ENCODE measurements around the gene APMAP.

APMAP gene

DNA sequence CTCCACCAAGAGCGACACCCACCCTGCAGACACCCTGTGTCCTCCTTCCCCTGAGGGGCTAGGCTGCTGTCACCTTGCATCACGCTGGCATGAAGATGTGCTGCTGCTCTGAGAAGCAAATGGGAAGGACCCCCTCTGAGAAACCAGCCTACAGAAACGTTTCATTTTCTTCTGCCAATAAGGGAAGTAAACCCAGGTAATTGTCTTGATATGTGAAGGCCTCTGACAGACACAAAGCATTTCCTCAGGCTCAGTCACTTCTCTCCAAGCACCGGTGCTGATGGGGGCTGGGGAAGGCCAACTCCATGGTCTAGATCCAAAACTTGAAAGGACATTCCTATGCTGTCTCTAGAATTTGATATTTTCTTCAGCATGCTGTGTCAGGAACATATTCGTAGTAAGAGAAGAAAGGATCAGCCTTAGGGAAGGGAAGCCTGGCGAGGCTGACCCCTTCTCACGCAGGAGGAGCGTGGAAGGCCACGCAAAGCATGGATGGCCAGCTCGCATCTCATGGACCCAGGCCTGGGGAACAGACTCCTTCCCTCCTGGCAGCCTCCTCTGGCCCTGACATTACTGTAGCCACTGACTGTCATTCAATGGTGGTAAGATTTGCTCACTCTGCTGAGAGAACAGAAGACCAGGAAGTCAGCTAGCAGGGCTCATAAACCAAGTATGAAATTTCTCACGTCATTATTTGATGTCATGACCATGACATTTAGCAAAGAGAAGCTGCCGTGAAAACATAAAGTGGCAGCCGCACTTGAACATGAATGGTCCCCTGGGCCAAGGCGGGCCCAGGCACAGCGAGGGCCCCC is 44.9 kb upstream of the APMAP start:
- no peak for TF ChIP-seq CTCF (conservative IDR thresholded peaks at IDR 0.05; ENCODE audit: low read depth, low read length)
- no peak for DNase-seq (ENCODE audit: low read depth)
- H3K4me3 ChIP-seq (ENCODE audit: low read length), result no peak overlapping the region

GRCh38 chr20:25036331-25036936 is 43.9 kb upstream of the APMAP start:
- no peak for TF ChIP-seq CTCF (conservative IDR thresholded peaks at IDR 0.05; ENCODE audit: low read depth, low read length)
- DNase-seq (ENCODE audit: low read depth), result no peak
- H3K4me3 ChIP-seq (ENCODE audit: low read length), result no peak overlapping the region

DNA sequence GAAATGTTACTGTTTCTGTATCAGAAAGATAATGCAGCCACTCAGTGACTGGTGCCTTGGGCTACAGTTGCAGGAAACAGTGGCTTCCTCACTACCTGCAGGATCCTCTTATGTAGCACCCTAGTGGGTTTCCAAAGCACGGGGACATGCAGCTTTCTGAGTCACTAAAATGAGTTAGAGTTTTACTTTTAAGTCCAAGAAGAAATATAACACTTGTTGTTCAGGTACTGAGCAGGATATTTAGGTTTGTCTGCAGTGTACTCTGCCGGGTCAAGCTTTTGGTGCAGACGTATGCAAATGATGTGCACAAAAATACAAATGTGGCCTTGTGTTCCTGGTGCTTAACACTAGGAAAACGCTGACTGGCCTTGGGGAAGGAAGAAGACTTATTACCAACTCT is 43.4 kb upstream of the APMAP start:
- TF ChIP-seq CTCF (conservative IDR thresholded peaks at IDR 0.05; ENCODE audit: low read depth, low read length), result no peak
- H3K4me3 ChIP-seq (ENCODE audit: low read length), result no peak overlapping the region
- no peak for DNase-seq (ENCODE audit: low read depth)

DNA sequence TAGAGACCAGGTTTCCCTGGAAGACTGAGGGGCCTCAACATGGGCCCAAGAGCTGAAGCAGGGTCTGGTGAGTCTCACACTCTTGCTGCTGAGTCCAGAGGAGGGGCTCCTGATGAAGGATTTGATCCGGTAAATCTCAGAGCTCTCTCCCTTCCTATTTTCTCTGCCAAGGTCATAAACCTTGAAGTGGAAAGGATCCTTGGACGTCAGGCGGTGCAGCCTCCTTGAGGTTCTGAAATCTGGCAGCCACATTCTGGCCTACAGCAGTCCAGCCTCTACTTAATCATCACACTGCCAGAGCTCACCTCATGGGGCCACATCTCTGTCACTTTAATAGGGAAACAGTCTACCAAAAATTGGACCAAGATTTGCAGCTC is 41.4 kb upstream of the APMAP start:
- TF ChIP-seq CTCF (conservative IDR thresholded peaks at IDR 0.05; ENCODE audit: low read depth, low read length), result no peak
- H3K4me3 ChIP-seq (ENCODE audit: low read length), result no peak overlapping the region
- DNase-seq (ENCODE audit: low read depth), result no peak

GRCh38 chr20:25033265-25033923 is 40.8 kb upstream of the APMAP start:
- DNase-seq (ENCODE audit: low read depth), result peak; percentile 39
- no peak overlapping the region for H3K4me3 ChIP-seq (ENCODE audit: low read length)
- no peak for TF ChIP-seq CTCF (conservative IDR thresholded peaks at IDR 0.05; ENCODE audit: low read depth, low read length)

DNA sequence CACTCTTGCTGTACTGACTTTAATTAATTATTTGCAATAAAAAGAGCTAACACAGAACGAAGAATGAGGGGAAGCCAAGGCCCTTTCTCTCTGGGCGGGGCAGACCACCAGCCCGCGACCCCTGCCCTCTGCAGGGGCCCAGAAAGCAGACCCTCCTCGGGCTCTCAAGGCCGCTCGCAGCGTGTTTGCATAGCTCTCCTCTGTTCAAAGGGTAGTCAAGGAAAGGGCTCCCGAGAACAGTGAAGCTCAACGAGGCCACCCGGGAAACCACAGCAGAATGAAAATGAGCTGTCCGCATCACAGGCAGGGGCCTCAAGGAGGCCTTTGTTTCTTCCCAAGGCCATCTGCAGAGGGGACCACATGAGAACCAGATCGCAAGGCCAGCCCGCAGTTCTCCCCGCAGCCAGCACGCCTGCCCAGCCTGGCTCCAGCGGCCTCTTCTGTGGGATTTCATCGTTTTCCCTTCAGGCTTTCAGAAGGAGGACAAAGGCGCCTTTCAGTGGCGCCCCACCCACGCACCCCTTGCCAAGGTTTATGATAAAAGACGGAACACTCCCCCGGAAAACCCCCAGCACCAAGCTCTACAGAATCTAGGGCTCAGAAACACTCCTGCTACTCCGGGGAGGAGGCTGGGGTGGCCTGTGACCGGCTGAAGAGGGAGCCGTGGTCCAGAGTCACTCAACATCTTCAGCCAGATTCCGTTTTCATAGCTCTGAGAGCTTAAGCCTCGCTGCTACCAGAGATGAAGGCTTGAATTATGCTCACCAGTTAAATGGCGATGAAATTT is 40.1 kb upstream of the APMAP start:
- DNase-seq (ENCODE audit: low read depth), result no peak
- TF ChIP-seq CTCF (conservative IDR thresholded peaks at IDR 0.05; ENCODE audit: low read depth, low read length), result no peak
- no peak overlapping the region for H3K4me3 ChIP-seq (ENCODE audit: low read length)
